ENCODE results near the gene OSCAR.

The OSCAR gene

GRCh38 chr19:54081032-54081431, 19.6 kb downstream of the OSCAR start, which contains the start of gene TARM1:
TSS of gene TARM1 (minus strand) at chr19:54081365. CDS start at chr19:54081340, 25 bp downstream.
- no peak for DNase-seq

DNA sequence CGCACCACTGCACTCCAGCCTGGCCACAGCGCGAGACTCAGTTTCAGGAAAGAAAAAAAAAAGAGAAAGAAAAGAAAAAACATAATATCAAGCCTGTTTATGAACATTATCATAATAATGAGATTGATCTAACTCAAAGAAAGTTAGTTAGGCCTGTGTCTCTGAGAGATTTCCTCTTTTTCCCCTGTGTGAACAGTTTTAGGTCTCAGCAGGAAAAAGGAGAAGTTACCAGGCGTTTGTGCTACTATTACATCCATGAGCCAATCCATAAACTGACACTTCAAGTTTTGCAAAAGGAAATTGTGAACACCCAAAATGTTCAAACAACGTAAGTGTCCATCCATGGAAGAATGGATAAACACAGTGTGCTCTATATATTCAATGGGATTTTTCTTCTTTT, 23.3 kb downstream of the OSCAR start:
- DNase-seq, result no peak

DNA sequence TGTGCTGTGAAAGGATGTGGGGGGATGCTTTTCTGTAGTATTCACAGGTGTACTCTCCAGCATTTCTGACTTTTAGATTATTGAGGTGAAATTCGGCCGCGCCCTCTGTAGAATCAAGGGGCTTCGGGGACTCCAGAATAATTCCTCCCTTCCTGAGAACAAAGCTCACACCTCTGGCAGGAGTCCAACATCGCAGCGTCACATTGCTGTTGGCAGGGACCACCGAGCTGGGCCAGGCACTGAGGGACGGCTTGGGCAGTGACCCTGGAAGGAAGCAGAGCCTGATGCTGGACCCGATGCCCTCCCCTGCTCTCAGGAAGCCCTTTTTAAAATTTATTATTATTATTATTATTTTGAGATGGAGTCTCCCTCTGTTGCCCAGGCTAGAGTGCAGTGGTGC, 25.8 kb downstream of the OSCAR start:
- no peak for DNase-seq

- no peak for DNase-seq
Observed at GRCh38 chr19:54073829-54074228, 26.8 kb downstream of the OSCAR start.

- no peak for DNase-seq
Observed at GRCh38 chr19:54069470-54069869, 31.1 kb downstream of the OSCAR start.

- no peak for DNase-seq
Observed at GRCh38 chr19:54063350-54064116, 37.1 kb downstream of the OSCAR start, which contains the start of gene VSTM1. TSS of gene VSTM1 (minus strand) at chr19:54063897. CDS start at chr19:54063777, 120 bp downstream.

GRCh38 chr19:54062643-54063042, 38.0 kb downstream of the OSCAR start:
- no peak for DNase-seq

- no peak for DNase-seq
Observed at GRCh38 chr19:54047616-54048015, 53.0 kb downstream of the OSCAR start.

GRCh38 chr19:54045771-54046170, 54.8 kb downstream of the OSCAR start:
- DNase-seq, result no peak
